Transverse colon (tissue), 4 donors: ENCODE data around the gene FCRL3.

ENCODE experiments used
- EP300 ChIP-seq: sonication (generic); formaldehyde crosslinking; IDR thresholded peaks from one replicate; pipeline ENCODE4 v1.6.1; 2017; ENCODE audit warnings: antibody characterized with exemption, low read depth
- POLR2A ChIP-seq: fragments of 450-650 bp; IDR thresholded peaks from one replicate; pipeline ENCODE4 v1.6.1; 2016; ENCODE audit warnings: antibody characterized with exemption, mild to moderate bottlenecking, moderate library complexity
- POLR2AphosphoS5 ChIP-seq, 3 donors: sonication (generic); formaldehyde crosslinking; IDR thresholded peaks; one replicate each; pipeline ENCODE4 v1.6.1; 2016; ENCODE audit warnings: antibody characterized with exemption in 3 of 3
- TF ChIP-seq, protein P1 (sequence below), 5 experiments: fragments of 200-600 bp in 3 of 5; fragments of 450-650 bp in 2 of 5; sonication (generic) in 3 of 5; IDR thresholded peaks; 1 replicate in 2 of 5; 2 replicates in 3 of 5; pipeline ENCODE4 v1.5.1; 2016 to 2017; ENCODE audit warnings: antibody characterized with exemption in 5 of 5, inconsistent platforms in 3 of 5, mild to moderate bottlenecking in 2 of 5, moderate library complexity in 1 of 5

DNA sequence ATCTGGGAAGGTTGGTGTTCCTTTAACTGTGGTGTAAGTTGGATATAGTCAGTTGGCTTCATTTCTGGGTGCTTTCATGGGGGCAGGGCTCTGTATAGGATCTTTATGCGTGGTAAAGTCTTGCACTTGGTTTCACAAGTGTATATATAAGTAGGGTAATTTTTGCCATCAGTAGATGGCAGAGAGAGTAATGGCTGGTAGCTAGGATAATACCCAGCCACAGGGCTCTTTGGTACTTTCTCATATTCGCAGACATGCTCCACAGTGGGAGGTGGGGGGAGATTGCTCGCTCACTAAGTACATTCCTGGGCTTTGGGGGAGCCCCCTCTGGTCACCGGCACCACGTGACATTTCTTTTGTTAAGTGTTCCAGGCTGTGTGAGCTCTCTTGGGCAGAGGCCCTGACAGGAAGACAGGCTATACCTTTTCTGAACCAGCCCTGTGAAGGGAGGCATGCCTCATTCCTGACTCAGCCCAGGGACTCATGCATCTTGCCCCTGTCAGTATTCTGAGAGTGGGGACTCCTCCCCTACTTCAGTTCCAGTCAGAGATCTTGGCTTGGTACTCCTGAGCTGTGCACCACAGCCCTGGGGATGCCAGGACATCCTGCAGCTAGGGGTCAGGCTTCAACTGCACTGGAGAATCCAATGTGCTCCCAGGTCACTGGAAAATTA, 38.8 kb upstream of the FCRL3 start:
- TF ChIP-seq, protein P1, sequence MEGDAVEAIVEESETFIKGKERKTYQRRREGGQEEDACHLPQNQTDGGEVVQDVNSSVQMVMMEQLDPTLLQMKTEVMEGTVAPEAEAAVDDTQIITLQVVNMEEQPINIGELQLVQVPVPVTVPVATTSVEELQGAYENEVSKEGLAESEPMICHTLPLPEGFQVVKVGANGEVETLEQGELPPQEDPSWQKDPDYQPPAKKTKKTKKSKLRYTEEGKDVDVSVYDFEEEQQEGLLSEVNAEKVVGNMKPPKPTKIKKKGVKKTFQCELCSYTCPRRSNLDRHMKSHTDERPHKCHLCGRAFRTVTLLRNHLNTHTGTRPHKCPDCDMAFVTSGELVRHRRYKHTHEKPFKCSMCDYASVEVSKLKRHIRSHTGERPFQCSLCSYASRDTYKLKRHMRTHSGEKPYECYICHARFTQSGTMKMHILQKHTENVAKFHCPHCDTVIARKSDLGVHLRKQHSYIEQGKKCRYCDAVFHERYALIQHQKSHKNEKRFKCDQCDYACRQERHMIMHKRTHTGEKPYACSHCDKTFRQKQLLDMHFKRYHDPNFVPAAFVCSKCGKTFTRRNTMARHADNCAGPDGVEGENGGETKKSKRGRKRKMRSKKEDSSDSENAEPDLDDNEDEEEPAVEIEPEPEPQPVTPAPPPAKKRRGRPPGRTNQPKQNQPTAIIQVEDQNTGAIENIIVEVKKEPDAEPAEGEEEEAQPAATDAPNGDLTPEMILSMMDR (IDR thresholded peaks at IDR 0.05) = no peak
- TF ChIP-seq POLR2A = no peak
- no peak for TF ChIP-seq POLR2AphosphoS5 (IDR thresholded peaks at IDR 0.05)
- TF ChIP-seq EP300 = no peak
